GM11168 (cell line): ENCODE results near the gene MLKL.
"Not testable (repeated sequence)": the region's sequence is repeated elsewhere in the genome, so short reads cannot be mapped to it uniquely, and the experiment has no call there.

Experiments used
- in situ Hi-C: fragments of 300-500 bp; cut with MboI; formaldehyde crosslinking; loops from one replicate; pipeline ENCODE4 v1.12.0; 2022; ENCODE audit warnings: low sequenced_read_pairs; ENCODE audit not compliant: unreplicated experiment

Gene MLKL

DNA sequence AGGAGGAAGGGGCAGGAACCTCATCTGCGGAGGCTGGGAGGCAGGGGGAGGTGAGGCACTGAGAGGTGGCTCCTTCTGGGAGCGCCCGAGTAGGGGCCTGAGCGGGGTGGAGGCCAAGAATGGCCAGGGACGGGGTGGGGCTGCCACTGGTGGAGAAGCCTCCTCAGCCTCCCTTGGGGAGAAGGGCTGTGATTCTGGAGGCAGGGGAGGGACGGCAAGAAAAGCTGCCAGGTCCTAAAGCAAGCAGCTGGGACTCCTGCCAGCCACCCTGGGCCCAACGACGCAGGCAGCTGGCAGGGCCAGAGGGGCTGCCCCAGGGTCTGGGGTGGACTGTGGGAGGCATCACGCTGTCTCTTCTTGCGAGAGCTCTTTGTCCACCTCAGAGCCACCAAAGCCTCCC is 12.7 kb upstream of the MLKL start:
- in situ Hi-C loops: loop anchor here (10.0 kb wide), 1 partner anchor 141 kb away; no protein-coding TSS in a partner anchor

DNA sequence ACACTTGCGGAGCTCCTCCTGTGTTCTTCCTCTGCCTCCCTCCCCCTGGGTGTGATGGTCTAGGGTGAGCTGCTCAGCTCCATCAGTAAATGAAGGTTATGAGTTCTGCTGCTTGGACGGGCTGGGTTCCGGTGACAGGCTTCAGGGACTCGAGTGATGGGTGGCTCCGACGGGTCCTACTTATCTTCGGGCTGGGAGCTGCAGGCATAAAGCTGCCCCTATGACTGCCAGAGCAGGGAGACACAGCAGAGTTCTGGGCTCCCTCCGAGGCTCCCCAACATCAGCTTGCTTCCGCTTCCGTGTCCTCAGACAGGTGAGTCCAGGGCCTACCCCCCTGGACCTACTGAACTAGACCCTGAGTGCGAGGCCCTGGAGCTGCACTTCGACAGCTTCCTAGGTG is 11.3 kb upstream of the MLKL start:
- in situ Hi-C loops: loop anchor here (10.0 kb wide), 1 partner anchor 143 kb away; no protein-coding TSS in a partner anchor

DNA sequence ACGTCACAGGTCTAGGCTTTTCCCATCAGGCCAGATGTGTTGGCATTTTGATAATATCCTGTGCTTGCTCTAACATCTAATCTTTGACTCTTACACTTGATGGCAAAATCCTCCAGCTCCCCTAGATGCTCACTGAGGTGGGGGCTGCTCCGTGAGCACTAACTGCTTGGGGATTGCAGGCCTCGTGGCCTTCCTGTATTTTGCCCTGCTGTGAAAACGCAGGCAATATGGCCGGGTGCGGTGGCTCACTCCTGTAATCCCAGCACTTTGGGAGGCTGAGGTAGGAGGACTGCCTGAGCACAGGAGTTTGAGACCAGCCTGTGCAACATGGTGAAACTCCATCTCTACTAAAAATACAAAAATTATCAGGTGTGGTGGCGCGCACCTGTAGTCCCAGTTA is 9.7 kb upstream of the MLKL start:
- in situ Hi-C loops: loop anchor here (10.0 kb wide), 1 partner anchor 144 kb away; no protein-coding TSS in a partner anchor

DNA sequence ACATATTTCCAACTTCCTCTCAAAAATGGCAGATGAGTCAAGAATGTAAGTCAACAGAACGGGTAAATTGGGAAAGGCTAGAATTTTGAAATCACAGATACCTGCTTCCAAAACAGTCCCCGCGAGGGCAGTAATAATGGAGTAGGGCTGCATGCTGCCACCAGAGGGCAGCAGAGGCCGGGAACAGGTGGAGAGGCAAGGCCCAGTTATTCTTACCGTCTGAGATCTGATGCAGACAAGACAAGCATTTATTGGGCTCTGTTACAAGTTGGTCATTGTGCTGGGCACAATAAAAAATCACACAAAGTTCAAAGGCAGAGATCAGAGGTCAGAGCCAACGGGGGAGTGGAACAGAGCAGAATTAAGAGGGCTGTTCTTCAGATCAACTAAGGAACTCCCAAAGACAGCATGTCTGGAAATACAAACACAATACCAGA is 8.8 kb upstream of the MLKL start:
- in situ Hi-C loops: no loop called here

DNA sequence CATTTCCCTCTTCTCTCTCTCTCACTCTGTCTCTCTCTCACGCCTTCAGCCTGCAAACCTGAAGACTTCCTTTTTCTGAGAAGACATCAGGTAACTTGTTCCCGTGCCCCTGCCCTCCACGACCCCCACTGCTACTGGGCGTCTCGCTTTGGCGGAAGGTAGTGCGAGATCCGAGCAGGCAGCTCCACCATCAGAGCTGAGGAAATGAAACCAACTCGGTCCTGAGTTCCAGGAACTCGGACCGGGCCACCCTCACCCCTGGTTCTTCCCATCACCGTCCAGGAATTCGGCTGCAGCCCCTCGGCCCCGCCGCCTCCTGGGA is 585 bp downstream of the MLKL start:
- in situ Hi-C loops: no loop called here

DNA sequence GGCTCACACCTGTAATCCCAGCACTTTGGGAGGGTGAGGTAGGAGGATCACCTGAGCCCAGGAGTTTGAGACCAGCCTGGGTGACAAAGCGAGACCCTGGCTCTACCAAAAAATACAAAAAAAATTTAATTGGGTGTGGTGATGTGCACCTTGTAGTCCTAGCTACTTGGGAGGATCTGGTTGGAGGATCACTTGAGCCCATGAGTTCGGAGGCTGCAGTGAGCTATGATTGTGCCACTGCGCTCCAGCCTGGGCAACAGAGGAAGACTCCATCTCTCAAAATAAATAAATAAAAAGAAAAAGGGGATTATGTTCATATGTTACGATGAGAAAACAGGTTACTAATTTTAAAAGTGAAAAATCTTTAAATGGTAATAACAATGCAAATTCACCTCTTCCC is 996 bp downstream of the MLKL start:
- in situ Hi-C loops: no loop called here

DNA sequence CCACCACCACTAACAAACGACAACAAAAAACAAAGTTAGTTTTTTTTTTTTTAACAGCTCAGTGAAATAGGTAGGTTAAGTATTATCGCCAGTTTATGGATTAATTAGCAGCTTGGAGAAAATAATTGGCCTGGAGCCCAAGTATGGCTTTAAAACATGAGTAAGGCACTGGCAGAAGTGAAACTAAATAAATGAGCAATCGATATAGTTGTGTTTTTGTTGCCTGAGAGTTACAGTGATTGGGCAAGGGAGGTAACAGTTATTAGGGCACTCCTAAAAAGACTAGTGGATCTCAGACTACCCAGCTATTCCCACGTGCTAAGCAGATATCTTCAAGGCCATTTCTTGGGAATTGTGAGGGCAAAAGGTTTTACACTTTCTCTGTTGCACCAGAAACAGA is 2.4 kb downstream of the MLKL start:
- in situ Hi-C loops: no loop called here

DNA sequence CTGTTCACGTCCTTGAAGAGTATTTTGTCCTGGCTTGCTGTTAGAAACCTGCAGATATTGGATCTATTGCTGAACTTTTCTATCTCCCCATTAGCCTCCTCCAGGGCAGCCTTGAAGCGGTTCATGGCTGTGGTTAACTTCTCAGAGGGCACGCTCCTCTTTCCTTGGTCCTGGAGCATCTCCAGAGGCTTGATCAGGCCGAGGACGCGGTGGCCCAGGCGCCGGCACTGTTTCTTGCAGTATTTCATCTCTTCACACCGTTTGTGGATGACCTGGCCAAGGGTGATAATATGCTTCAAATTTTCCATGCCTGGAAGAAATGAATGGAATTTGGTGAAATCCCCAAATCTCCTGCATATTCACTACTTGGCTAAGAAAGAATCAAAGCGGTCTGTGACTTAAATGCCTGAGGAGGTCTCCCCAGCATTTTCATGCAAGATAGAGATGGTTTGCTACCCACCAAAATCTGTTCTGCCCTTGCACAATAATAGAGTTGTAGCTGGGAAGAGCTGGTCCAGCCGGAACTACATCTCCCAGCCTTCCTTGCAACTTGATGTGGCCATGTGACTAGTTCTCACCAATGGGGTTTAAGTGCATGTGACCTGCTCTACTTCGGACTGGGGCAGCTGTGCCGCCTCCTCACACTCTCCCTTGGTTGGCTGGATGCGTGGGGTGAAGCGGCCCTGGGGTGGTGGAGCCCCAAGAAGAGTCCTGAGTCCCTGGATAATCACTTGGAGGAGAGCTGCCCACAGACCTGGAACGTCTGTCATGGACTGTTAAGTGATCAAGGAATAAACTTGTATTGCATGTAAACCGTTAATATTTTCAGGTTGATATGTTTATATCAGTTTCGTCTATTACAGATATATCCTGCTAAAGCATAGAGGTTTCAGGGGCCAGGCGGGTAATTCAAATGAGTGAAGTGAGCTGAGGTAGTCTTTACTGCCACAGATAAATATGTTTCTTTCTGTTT is 4.9 kb downstream of the MLKL start:
- in situ Hi-C loops: no loop called here

DNA sequence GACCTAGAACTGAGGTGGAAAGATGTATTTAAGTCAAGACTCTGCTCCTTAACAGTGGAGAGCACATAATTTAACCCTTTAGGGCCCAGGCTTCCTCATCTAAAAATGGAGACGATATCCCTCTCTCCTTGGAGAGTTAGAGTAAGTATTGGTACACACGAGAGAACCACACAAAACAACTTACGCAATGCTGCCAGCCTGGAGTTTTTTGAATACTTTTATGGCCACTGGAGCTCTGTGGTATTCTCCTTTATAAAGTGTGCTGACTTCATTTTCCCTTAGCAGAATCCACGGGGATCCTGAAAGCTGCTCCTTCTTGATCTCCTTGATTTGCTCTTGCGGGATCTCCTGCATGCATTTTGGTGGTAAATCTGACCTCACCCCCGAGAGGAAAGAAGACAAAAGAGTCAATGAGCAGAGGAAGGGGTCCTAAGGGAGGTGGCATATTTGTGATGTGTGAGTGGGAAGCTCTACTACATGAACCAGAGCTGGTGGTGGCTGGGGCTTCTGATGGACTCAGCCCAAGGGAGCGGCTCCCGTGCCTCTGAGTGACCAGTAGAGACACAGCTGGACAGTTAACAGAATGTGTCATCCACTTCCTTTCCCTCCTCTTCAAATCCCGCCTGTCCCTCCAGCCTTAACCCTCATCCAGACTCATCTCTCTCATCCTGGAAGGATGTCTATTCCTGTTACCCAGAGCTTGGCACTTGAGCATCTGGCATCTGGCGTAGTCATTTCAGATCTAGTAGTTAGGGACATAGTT is 9.4 kb downstream of the MLKL start:
- in situ Hi-C loops: no loop called here

DNA sequence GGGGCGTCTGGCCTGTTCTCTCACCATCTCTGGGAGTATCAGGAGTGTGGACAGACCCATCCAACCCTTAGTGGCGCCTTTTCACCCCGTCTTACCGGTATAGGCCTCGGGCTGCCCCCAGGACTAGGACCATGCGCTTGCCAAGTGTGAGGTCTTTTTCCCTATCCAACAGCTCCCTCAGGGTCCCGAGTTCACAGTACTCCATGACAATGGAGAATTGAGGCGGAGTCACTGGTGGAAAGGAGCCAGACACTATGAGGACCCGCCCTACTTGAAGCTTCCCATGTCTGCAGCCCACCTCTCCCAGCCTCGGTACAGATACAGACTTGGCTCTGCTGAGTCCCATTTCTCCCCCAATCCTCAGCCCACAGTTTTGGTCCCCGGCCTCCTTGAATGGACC is 18.1 kb downstream of the MLKL start:
- in situ Hi-C loops: no loop called here

DNA sequence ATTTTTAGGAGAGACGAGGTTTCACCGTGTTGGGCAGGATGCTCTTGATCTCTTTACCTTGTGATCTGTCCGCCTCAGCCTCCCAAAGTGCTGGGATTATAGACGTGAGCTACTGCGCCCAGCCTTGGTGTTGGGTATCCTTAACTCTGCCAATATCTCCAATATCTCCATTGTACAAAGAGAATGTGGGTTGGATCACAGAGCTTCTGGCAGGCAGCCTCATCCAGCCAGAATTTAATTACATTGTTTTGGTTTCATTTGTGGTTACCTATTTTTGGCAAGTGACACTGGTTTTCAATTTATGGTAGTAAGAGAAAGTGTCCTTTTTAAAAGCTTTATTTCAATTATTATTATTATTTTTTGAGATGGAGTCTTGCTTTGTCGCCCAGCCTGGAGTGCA is 20.0 kb downstream of the MLKL start:
- in situ Hi-C loops: no loop called here

DNA sequence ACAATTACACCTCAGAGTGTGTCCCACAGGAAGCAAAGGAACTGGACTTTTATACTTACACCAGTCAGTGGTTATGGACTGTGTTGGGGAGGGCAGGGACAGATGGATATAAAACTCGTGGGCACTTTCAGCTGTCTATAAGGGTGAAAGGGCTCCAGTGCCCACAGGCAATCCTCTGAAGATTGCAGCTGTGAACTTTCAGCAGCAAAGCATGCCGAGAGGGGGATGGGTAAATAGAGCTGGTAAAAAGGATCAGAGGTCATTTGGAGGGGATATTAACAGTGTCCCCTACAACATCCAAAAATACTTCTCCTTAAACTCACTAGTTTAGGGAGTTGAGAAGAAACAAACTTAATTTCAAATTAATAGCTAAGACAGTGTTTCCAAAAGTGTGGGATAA is 20.7 kb downstream of the MLKL start:
- in situ Hi-C loops: no loop called here

DNA sequence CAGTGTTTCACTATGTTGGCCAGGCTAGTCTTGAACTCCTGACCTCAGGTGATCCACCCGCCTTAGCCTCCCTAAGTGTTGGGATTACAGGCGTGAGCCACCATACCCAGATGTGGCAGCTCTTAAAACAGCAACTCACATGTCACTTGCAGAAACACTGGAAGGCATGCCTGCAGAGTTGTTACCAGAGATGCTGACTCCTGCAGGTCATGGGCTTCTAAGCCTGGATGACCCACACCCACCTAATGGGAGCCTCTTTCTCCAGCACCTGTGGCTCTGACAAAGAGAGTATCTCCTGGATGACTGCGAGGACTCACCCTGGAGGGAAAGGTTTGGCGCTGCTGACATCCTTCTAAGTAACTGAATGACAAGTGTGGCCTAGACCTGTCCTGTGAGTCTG is 22.8 kb downstream of the MLKL start:
- in situ Hi-C loops: no loop called here

DNA sequence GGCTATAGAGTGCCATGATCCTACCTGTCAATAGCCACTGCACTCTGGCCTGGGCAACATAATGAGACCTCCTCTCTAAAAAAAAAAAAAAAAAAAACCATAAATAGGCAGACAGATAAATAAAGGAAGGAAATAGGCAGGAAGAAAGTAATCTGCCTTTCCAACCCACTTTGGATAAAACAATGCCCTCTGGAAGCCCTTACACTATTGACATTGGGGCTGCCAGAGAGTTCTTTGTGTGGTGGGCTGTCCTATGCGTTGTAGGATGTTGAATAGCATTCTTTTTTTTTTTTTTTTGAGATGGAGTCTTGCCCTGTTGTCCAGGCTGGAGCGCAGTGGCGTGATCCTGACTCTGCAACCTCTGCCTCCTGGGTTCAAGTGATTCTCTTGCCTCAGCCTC is 26.8 kb downstream of the MLKL start:
- in situ Hi-C loops: no loop called here

DNA sequence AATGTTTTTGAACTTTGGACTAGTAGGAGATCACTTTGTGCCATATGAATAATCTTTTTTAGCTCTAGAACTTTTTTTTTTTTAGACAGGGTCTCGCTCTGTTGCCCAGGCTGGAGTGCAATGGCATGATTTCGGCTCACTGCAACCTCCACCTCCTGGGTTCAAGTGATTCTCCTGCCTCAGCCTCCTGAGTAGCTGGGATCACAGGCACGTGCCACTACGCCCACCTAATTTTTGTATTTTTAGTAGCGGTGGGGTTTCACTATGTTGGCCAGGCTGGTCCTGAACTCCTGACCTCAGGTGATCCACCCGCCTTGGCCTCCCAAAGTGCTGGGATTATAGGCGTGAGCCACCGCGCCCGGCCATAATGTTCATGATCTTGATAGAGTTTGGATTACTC is 31.8 kb downstream of the MLKL start:
- in situ Hi-C loops: not testable (repeated sequence)

DNA sequence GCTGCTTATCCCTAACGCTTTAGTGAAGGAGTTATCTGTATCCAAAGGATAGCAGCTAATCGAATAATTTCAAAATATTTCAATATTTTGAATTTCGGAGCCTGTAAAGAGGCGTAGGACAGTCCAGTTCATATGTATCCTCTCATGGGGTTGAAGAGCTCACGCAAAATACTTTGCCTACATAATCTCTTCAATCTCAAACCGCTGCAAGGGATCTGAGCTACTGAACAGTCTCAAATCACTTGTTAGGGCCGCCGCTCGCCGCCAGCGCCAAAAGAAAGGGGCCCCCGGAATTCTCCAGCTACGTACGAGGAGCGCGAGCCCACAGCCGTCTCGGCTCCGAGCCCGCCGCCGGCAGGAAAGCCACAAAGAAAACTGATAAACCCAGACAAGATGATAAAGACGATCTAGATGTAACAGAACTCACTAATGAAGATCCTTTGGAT is 33.4 kb downstream of the MLKL start:
- in situ Hi-C loops: no loop called here

DNA sequence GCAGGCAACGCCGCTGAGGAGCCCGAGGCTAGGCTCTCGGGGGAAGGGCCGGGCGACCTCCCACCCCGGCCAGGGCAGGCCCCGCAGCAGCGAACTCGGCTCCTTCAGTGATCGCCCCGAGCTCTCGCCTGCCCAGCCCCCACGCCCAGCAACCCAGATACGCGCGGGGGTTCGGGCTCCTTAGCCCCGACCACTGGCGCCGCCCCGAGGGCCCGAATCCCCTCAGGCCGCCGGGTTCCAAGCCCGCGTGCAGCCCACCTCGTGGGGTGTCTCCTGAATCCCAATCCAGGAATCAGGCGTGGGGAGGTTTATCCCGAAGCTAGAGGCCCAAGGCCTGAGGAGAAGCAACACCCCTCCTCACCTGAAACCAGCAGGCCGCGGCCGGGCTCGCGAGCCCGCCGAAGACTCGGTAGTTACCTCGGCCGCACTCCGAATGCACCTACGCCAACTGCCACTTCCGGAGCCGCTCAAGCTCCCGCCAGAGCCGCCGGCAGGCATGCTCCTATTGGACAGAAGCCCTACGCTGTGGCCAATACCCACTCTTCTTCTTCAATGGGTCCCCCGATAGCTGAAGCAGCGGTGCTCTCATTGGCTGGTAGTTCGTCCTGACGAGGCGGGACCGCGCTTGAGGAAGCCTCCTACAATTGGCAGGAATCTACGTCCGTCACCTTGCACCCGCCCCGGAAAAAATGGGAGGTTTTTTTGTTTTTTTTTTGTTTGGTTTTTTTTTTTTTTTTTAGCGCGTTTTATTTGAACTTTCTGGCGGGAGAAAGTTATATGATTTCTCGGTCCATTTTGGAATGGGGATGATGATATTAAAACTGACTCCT is 34.0 kb downstream of the MLKL start, which contains the start of gene RFWD3:
Gene RFWD3, minus strand, starts transcription at position 453 of the 830 bp plus-strand sequence. CDS start 5,428 bp downstream, outside the sequence.
- in situ Hi-C loops: no loop called here

DNA sequence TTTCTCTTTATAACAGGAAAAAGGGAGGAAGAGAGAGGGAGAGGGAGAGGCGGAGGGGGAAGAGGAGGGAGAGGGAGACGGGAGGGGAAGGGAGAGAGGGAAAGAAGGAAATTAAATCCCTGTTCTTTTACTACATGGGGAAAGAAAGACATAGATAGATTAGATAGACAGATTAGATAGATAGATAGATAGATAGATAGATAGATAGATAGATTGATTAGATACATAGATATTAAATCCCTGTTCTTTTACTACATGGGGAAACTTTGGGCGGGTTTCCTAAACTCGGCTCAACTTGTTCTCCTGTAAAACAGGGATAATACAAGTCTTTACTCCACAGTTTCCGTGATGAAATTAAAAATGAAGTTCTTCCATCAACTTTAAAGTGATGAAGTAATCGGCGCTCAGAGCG is 34.6 kb downstream of the MLKL start:
- in situ Hi-C loops: no loop called here

DNA sequence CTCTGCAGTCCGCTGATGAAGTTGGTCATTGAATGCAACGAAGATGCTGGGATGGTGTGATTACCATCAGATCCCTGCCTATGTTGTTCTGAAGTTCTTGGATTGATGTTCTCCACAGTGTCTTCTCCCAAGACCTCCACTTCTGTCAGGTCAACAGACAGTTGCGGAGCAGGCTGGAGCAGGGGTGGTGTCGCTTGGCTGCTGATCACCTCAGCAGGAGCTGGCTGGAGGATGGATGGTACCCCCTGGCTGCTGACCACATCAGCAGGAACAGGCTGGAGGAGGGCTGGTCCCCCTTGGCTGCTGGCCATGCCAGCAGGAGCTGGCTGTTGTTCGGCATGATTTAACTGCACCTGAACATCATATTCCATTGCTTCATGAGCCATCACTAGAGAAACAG is 39.6 kb downstream of the MLKL start:
- in situ Hi-C loops: no loop called here

DNA sequence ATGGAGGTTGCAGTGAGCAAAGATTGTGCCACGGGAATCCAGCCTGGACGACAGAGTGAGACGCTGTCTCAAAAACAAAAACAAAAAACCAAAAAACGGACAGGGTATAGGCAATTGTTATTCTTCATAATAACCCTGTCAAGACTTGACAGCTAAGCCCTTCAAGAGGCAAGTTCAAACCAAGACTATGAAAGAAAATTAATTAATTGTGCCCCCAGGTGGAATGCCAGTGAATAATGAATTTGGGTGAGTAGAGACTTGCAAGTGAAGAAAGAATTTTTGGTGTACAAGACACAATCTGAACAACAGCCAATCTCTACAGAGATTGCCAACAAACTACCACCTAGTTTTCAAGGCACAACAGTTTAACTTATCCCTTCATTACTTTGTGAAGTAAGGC is 40.3 kb downstream of the MLKL start:
- in situ Hi-C loops: no loop called here
